IMR-90 (cell line): ENCODE results near the gene SNX25.

ENCODE experiments used
- BHLHE40 ChIP-seq: fragments of 150-350 bp; IDR thresholded peaks from 2 replicates; pipeline ENCODE4 v1.6.1; 2016; ENCODE audit warnings: mild to moderate bottlenecking, low read depth, low read length
- MAFK ChIP-seq: IDR thresholded peaks from 2 replicates; pipeline ENCODE4 v1.6.1; 2012; ENCODE audit warnings: low read depth, low read length, improper control_type of control experiment
- NFE2L2 ChIP-seq: fragments of 150-350 bp; IDR thresholded peaks from 2 replicates; pipeline ENCODE4 v1.6.1; 2016; ENCODE audit warnings: low read depth, mild to moderate bottlenecking, low read length
- POLR2A ChIP-seq: IDR thresholded peaks from 2 replicates; pipeline ENCODE4 v1.6.1; 2012; ENCODE audit warnings: mild to moderate bottlenecking, low read depth, low read length
- SMC3 ChIP-seq: fragments of 150-350 bp; IDR thresholded peaks from 2 replicates; pipeline ENCODE4 v1.6.1; 2016; ENCODE audit warnings: low read depth, mild to moderate bottlenecking, antibody characterized with exemption, low read length, moderate library complexity
- TF ChIP-seq, protein P1 (sequence below): conservative IDR thresholded peaks from 2 replicates; pipeline ENCODE4 v1.5.1; 2012; ENCODE audit warnings: mild to moderate bottlenecking, low read depth, low read length, improper control_type of control experiment

DNA sequence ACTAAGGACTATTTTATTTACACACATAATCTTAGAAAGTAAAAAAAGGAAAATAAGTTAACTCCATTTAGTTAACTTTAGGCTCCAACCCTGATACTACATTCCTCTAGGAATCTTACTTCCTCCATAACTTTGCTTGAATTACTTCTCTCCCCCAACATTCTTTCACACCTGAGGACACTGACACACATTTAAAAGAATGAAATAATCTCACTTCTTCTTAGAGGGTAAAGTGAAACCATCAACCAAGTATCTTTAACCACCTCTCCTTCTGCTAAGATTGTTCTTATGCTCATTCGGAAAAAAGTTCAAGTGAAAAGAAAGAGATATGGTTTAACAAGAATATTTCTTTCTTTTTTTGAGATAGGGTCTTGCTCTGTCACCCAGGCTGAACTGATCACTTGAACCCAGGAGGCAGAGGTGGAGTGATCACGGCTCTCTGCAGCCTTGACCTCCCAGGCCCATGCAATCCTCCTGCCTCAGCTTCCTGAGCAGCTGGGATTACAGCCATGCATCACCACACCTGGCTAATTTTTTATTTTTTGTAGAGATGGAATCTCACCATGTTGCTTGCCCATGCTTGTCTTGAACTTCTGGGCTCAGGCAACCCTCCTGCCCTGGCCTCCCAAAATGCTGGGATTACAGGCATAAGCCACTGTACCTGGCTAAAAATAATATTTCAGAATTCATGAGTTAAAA is 37.9 kb upstream of the SNX25 start:
- no peak for TF ChIP-seq MAFK
- TF ChIP-seq, protein P1, sequence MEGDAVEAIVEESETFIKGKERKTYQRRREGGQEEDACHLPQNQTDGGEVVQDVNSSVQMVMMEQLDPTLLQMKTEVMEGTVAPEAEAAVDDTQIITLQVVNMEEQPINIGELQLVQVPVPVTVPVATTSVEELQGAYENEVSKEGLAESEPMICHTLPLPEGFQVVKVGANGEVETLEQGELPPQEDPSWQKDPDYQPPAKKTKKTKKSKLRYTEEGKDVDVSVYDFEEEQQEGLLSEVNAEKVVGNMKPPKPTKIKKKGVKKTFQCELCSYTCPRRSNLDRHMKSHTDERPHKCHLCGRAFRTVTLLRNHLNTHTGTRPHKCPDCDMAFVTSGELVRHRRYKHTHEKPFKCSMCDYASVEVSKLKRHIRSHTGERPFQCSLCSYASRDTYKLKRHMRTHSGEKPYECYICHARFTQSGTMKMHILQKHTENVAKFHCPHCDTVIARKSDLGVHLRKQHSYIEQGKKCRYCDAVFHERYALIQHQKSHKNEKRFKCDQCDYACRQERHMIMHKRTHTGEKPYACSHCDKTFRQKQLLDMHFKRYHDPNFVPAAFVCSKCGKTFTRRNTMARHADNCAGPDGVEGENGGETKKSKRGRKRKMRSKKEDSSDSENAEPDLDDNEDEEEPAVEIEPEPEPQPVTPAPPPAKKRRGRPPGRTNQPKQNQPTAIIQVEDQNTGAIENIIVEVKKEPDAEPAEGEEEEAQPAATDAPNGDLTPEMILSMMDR, result no peak
- TF ChIP-seq BHLHE40, result no peak
- TF ChIP-seq POLR2A, result no peak
- TF ChIP-seq SMC3, result no peak
- no peak for TF ChIP-seq NFE2L2
